Large intestine (tissue), 3 donors: ENCODE results near the gene KCNJ4. TPM values are rescaled to one million over a fixed set of nuclear protein-coding genes. Genes with fewer than 3 reads are reported as not detected.

ENCODE experiments used
- DNase-seq, 2 donors: peaks; one replicate each; pipeline versions ENCODE4 v3.0.0 to v3.0.0-alpha.2; 2013
- H3K27ac ChIP-seq: one replicate; pipeline ENCODE4 v1.5.1; 2013; ENCODE audit warnings: low read length
- H3K27me3 ChIP-seq: 2 replicates; pipeline ENCODE4 v1.6.1; 2013; ENCODE audit warnings: low read length; ENCODE audit not compliant: control insufficient read depth, insufficient read depth
- H3K36me3 ChIP-seq: 2 replicates; pipeline ENCODE4 v1.6.1; 2013; ENCODE audit warnings: low read length; ENCODE audit not compliant: control insufficient read depth, insufficient read depth
- H3K4me1 ChIP-seq: one replicate; pipeline ENCODE4 v1.6.1; 2013; ENCODE audit warnings: low read length; ENCODE audit not compliant: control insufficient read depth, insufficient read depth
- H3K4me3 ChIP-seq: one replicate; pipeline ENCODE4 v1.5.1; 2013; ENCODE audit warnings: low read length
- H3K9me3 ChIP-seq: one replicate; pipeline ENCODE4 v1.6.1; 2013; ENCODE audit warnings: mild to moderate bottlenecking, low read depth, low read length, moderate library complexity; ENCODE audit not compliant: control insufficient read depth
- WGBS: methylation state at CpG from one replicate; pipeline ENCODE4 v1.1.5; 2013; ENCODE audit warnings: low lambda C conversion rate; ENCODE audit not compliant: insufficient coverage; 5-methylcytosine and 5-hydroxymethylcytosine counted together
- polyA plus RNA-seq: library from polyadenylated mRNA; unstranded; fragments of 120-200 nt; gene quantifications from one replicate; pipeline ENCODE4 v1.2.1, GENCODE V29; 2013

Gene KCNJ4
- polyA plus RNA-seq, 1 donor = 2.1 TPM

GRCh38 chr22:38452373-38453065 is 2.5 kb downstream of the KCNJ4 start:
- Histone ChIP-seq H3K4me1 (peaks cover 7% of the 10 kb centered on the region), H3K36me3 (no peaks in the 10 kb centered on the region), H3K9me3 (no peaks in the 10 kb centered on the region), H3K27me3 (peaks cover 77% of the 10 kb centered on the region), H3K27ac (no peak overlapping the region), H3K4me3 (no peak overlapping the region)
- DNase-seq = no peak
- no CpG with 5 or more reads among the region's 25 CpGs for WGBS

GRCh38 chr22:38451864-38452263 is 3.1 kb downstream of the KCNJ4 start:
- Histone ChIP-seq H3K27ac (no peak overlapping the region), H3K4me3 (no peak overlapping the region), H3K27me3 (peaks cover 72% of the 10 kb centered on the region), H3K4me1 (peaks cover 7% of the 10 kb centered on the region), H3K36me3 (no peaks in the 10 kb centered on the region), H3K9me3 (no peaks in the 10 kb centered on the region)
- WGBS = no CpG with 5 or more reads among the region's 4 CpGs
- DNase-seq = no peak

- Histone ChIP-seq H3K4me1 (peaks cover 7% of the 10 kb centered on the region), H3K36me3 (no peaks in the 10 kb centered on the region), H3K4me3 (no peak overlapping the region), H3K27me3 (peaks cover 68% of the 10 kb centered on the region), H3K9me3 (no peaks in the 10 kb centered on the region), H3K27ac (no peak overlapping the region)
- DNase-seq = no peak
- WGBS = no CpG with 5 or more reads among the region's 2 CpGs
Observed at GRCh38 chr22:38451404-38451803, 3.6 kb downstream of the KCNJ4 start.

- WGBS = no CpG with 5 or more reads among the region's 11 CpGs
- H3K27me3 ChIP-seq = peaks cover 63% of the 10 kb centered on the region
- H3K4me1 ChIP-seq = peaks cover 4% of the 10 kb centered on the region
- H3K27ac ChIP-seq = no peak overlapping the region
- no peak overlapping the region for H3K4me3 ChIP-seq
- no peaks in the 10 kb centered on the region for H3K36me3 ChIP-seq
- H3K9me3 ChIP-seq = no peaks in the 10 kb centered on the region
- no peak for DNase-seq
Observed at GRCh38 chr22:38450234-38450797, 4.7 kb downstream of the KCNJ4 start.

- no peak overlapping the region for H3K4me3 ChIP-seq
- WGBS = no CpG with 5 or more reads among the region's 18 CpGs
- peaks cover 66% of the 10 kb centered on the region for H3K27me3 ChIP-seq
- H3K9me3 ChIP-seq = no peaks in the 10 kb centered on the region
- H3K4me1 ChIP-seq = peaks cover 4% of the 10 kb centered on the region
- DNase-seq = no peak
- no peaks in the 10 kb centered on the region for H3K36me3 ChIP-seq
- no peak overlapping the region for H3K27ac ChIP-seq
Observed at GRCh38 chr22:38449776-38450175, 5.2 kb downstream of the KCNJ4 start.

GRCh38 chr22:38448945-38449745 is 5.9 kb downstream of the KCNJ4 start:
- Histone ChIP-seq H3K9me3 (no peaks in the 10 kb centered on the region), H3K36me3 (no peaks in the 10 kb centered on the region), H3K27ac (no peak overlapping the region), H3K4me1 (no peaks in the 10 kb centered on the region), H3K27me3 (peaks cover 66% of the 10 kb centered on the region), H3K4me3 (no peak overlapping the region)
- no peak for DNase-seq
- no CpG with 5 or more reads among the region's 14 CpGs for WGBS

- peaks cover 59% of the 10 kb centered on the region for H3K27me3 ChIP-seq
- no peaks in the 10 kb centered on the region for H3K4me1 ChIP-seq
- DNase-seq = no peak
- no CpG with 5 or more reads among the region's 9 CpGs for WGBS
- no peak overlapping the region for H3K27ac ChIP-seq
- no peaks in the 10 kb centered on the region for H3K9me3 ChIP-seq
- H3K36me3 ChIP-seq = no peaks in the 10 kb centered on the region
- H3K4me3 ChIP-seq = no peak overlapping the region
Observed at GRCh38 chr22:38446018-38446601, 8.9 kb downstream of the KCNJ4 start.

- H3K4me1 ChIP-seq = no peaks in the 10 kb centered on the region
- no CpG with 5 or more reads among the region's 10 CpGs for WGBS
- no peaks in the 10 kb centered on the region for H3K9me3 ChIP-seq
- H3K4me3 ChIP-seq = no peak overlapping the region
- no peak for DNase-seq
- H3K36me3 ChIP-seq = no peaks in the 10 kb centered on the region
- H3K27ac ChIP-seq = no peak overlapping the region
- peaks cover 54% of the 10 kb centered on the region for H3K27me3 ChIP-seq
Observed at GRCh38 chr22:38444783-38445182, 10.2 kb downstream of the KCNJ4 start.

- no peak for DNase-seq
- WGBS = 35% methylated on average over 7 of the region's 21 CpGs
- Histone ChIP-seq H3K4me3 (no peak overlapping the region), H3K4me1 (no peaks in the 10 kb centered on the region), H3K36me3 (no peaks in the 10 kb centered on the region), H3K27me3 (peaks cover 45% of the 10 kb centered on the region), H3K27ac (no peak overlapping the region), H3K9me3 (no peaks in the 10 kb centered on the region)
Observed at GRCh38 chr22:38443628-38444521, 11.1 kb downstream of the KCNJ4 start.
